ENCODE measurements around the gene SHPK. TPM values are rescaled to one million over a fixed set of nuclear protein-coding genes. Genes with fewer than 3 reads are reported as not detected.
"Not testable (repeated sequence)": the region's sequence is repeated elsewhere in the genome, so short reads cannot be mapped to it uniquely, and the experiment has no call there.

The SHPK gene
- total RNA-seq, 3 donors from 2014 or later = 13.9 to 27.8 (median 19.0) TPM

DNA sequence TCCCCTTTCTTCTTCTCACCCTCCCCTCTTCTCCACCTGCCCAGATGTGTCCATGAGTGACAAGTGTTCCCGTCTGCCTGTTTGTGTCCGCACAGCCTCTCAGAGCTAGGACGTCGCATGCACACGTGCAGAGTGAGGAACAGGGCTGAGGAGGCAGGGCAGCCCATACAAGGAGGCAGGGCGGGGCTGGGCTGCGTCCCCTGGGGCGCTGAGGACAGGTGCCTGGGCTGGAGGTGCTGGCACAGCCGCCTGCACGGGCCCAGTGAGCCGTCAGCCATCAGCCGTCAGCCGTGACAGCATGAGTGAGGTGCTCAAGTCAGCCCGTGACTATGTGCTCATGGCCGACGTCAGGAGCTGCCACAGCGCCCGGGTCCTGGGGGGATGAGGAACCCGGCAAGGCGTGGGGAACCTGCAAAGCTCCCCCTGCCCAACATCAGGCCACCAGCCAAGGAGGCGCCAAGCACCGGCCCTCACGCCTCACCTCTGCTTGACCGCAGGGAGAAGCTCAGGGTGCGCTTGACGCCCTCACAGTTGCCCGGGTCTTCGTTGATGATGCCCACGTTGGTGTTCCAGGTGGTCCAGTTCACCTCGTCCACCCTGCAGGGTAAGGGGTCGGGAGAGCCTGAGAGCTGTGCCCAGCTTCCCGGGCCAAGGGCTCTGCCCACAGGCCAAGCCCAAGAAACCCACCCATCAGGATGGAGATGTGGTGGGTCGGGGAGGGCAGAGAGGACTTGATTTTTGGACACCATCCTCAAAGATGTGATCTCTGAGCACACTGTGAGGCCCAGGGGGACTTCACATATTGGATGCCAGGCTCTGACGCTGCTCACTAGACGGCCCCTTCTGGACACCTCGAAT lies 64.8 kb downstream of the SHPK start:
- Histone ChIP-seq H3K4me1 (ENCODE audit: low read depth) (no peaks in the 10 kb centered on the region), H3K4me3 (no peak overlapping the region), H3K36me3 (ENCODE audit: low read depth) (no peaks in the 10 kb centered on the region), H3K9me3 (no peaks in the 10 kb centered on the region)
- TF ChIP-seq CTCF (IDR thresholded peaks at IDR 0.05) = no peak
- ATAC-seq = no peak
- intact Hi-C loops (cut with DNase I, micrococcal nuclease) = no loop called here
- DNase-seq = no peak

- TF ChIP-seq CTCF (IDR thresholded peaks at IDR 0.05) = no peak
- no peaks in the 10 kb centered on the region for H3K4me1 ChIP-seq (ENCODE audit: low read depth)
- H3K9me3 ChIP-seq = no peaks in the 10 kb centered on the region
- ATAC-seq (no peak), DNase-seq (no peak)
- intact Hi-C loops (cut with DNase I, micrococcal nuclease) = no loop called here
- H3K36me3 ChIP-seq (ENCODE audit: low read depth) = no peaks in the 10 kb centered on the region
- no peak overlapping the region for H3K4me3 ChIP-seq
Observed at GRCh38 chr17:3569534-3570137, 66.4 kb downstream of the SHPK start.

GRCh38 chr17:3566551-3566950 lies 69.5 kb downstream of the SHPK start:
- Histone ChIP-seq H3K36me3 (ENCODE audit: low read depth) (no peaks in the 10 kb centered on the region), H3K9me3 (no peaks in the 10 kb centered on the region), H3K4me1 (ENCODE audit: low read depth) (no peaks in the 10 kb centered on the region), H3K4me3 (no peak overlapping the region)
- no peak for DNase-seq
- no peak for ATAC-seq
- intact Hi-C loops (cut with DNase I, micrococcal nuclease) = no loop called here
- no peak for TF ChIP-seq CTCF (IDR thresholded peaks at IDR 0.05)

DNA sequence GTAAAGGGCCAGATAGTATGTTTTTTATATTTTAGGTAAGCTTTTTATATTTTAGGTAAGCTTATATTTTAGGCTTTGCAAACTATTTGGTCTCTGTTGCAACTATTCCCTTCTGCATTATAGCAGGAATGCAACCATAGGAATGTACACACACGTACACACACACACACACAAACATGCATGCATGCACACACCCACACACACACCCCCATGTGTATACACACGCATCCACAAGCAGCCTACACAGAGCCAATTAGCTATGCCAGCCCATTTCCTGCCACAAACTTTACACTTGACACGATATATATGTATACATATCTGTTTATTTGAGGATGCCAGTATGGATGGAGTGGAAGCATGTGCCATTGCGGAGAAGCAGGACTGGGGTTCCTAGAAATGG lies 70.9 kb downstream of the SHPK start:
- Histone ChIP-seq H3K9me3 (no peaks in the 10 kb centered on the region), H3K36me3 (ENCODE audit: low read depth) (no peaks in the 10 kb centered on the region), H3K4me1 (ENCODE audit: low read depth) (no peaks in the 10 kb centered on the region), H3K4me3 (no peak overlapping the region)
- no peak for TF ChIP-seq CTCF (IDR thresholded peaks at IDR 0.05)
- DNase-seq (no peak), ATAC-seq (no peak)
- intact Hi-C loops (cut with DNase I, micrococcal nuclease) = no loop called here

DNA sequence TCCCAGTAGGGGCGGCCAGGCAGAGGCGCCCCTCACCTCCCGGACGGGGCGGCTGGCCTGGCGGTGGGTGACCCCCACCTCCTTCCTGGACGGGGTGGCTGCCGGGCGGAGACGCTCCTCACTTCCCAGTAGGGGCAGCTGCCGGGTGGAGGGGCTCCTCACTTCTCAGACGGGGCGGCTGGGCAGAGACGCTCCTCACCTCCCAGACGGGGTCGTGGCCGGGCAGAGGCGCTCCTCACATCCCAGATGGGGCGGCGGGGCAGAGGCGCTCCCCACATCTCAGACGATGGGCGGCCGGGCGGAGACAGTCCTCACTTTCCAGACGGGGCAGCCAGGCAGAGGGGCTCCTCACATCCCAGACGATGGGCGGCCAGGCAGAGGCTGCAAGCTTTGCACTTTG lies 71.8 kb downstream of the SHPK start:
- H3K4me3 ChIP-seq; H3K4me1 ChIP-seq (ENCODE audit: low read depth); H3K9me3 ChIP-seq; H3K36me3 ChIP-seq (ENCODE audit: low read depth); ATAC-seq; intact Hi-C loops (cut with DNase I, micrococcal nuclease); DNase-seq: not testable (repeated sequence)

GRCh38 chr17:3559270-3559645 lies 76.8 kb downstream of the SHPK start:
- TF ChIP-seq CTCF (IDR thresholded peaks at IDR 0.05) = no peak
- H3K9me3 ChIP-seq = no peaks in the 10 kb centered on the region
- no peak for DNase-seq
- H3K36me3 ChIP-seq (ENCODE audit: low read depth) = no peaks in the 10 kb centered on the region
- peaks cover 18% of the 10 kb centered on the region for H3K4me1 ChIP-seq (ENCODE audit: low read depth)
- ATAC-seq = no peak
- no peak overlapping the region for H3K4me3 ChIP-seq
- intact Hi-C loops (cut with DNase I, micrococcal nuclease) = no loop called here

Measured in mucosa of descending colon (tissue), 3 donors.